B cell (primary cell): ENCODE measurements around the gene LENG1. TPM values are rescaled to one million over a fixed set of nuclear protein-coding genes. Genes with fewer than 3 reads are reported as not detected.
"Not testable (repeated sequence)": the region's sequence is repeated elsewhere in the genome, so short reads cannot be mapped to it uniquely, and the experiment has no call there.

Experiments
- ATAC-seq: fragments of 200-7000 bp; cut with Tn5 transposase; one replicate; pipeline ENCODE4 v1.10.0; 2021; ENCODE audit warnings: low read depth, mild to moderate bottlenecking, moderate number of reproducible peaks, moderate library complexity
- CTCF ChIA-PET: fragments of 350-600 bp; sonication (Branson Sonifier 250); formaldehyde crosslinking; loops from one replicate; lab custom pipeline; 2021; ENCODE audit warnings: antibody characterized with exemption, inconsistent platforms; lab: Charles Lee
- POLR2A ChIA-PET: fragments of 350-600 bp; sonication (Branson Sonifier 250); formaldehyde crosslinking; loops from one replicate; lab custom pipeline; 2021; ENCODE audit warnings: antibody characterized with exemption; lab: Charles Lee
- DNase-seq: peaks from one replicate; pipeline ENCODE4 v3.0.0; 2013
- H2AFZ ChIP-seq: 2 replicates; pipeline ENCODE4 v1.6.1; 2012; ENCODE audit warnings: mild to moderate bottlenecking, low read depth, low read length; ENCODE audit not compliant: insufficient read depth, poor library complexity, severe bottlenecking
- H3K27ac ChIP-seq, 2 donors: 1 replicate in 1 of 2; 2 replicates in 1 of 2; pipeline ENCODE4 v1.5.1; 2012 to 2013; ENCODE audit warnings: low read length in 2 of 2, mild to moderate bottlenecking in 2 of 2, moderate library complexity in 1 of 2
- H3K27me3 ChIP-seq, 4 experiments: fragments of 200-600 bp in 1 of 4; sonication (generic) in 1 of 4; replicated peaks in 1 of 4; 1 replicate in 2 of 4; 2 replicates in 2 of 4; pipeline versions ENCODE4 v1.6.1 to v1.7.0; 2013 to 2016; ENCODE audit warnings: low read length in 3 of 4, mild to moderate bottlenecking in 2 of 4, mixed read lengths in 1 of 4, moderate library complexity in 1 of 4; ENCODE audit not compliant: insufficient read depth in 4 of 4, control insufficient read depth in 3 of 4; ENCODE audit errors: control extremely low read depth in 1 of 4
- H3K36me3 ChIP-seq, 2 experiments: replicated peaks in 1 of 2; 1 replicate in 1 of 2; 2 replicates in 1 of 2; pipeline versions ENCODE4 v1.6.1 to v1.7.1; 2013; ENCODE audit warnings: low read length in 1 of 2; ENCODE audit not compliant: insufficient read depth in 2 of 2, control insufficient read depth in 1 of 2; ENCODE audit errors: control extremely low read depth in 1 of 2, extremely low read depth in 1 of 2
- H3K4me1 ChIP-seq, 2 donors: fragments of 200-600 bp in 1 of 2; sonication (generic) in 1 of 2; 1 replicate in 1 of 2; 2 replicates in 1 of 2; pipeline versions ENCODE4 v1.5.1 to v1.6.1; 2013 to 2017; ENCODE audit warnings: low read length in 2 of 2; ENCODE audit not compliant: control insufficient read depth in 2 of 2, insufficient read depth in 2 of 2
- H3K4me2 ChIP-seq: replicated peaks from 2 replicates; pipeline ENCODE3; 2012; ENCODE audit warnings: mild to moderate bottlenecking, low read depth, low read length; ENCODE audit not compliant: poor library complexity, severe bottlenecking
- H3K4me3 ChIP-seq, 5 experiments: fragments of 200-600 bp in 1 of 5; sonication (generic) in 1 of 5; 1 replicate in 3 of 5; 2 replicates in 2 of 5; pipeline versions ENCODE4 v1.5.1 to v1.7.0; 2011 to 2016; ENCODE audit warnings: low read length in 4 of 5, mild to moderate bottlenecking in 4 of 5, low read depth in 2 of 5, control low read depth in 1 of 5, moderate library complexity in 1 of 5; ENCODE audit not compliant: insufficient read depth in 1 of 5; ENCODE audit errors: control extremely low read depth in 1 of 5, extremely low read depth in 1 of 5
- H3K79me2 ChIP-seq: fragments of 200-600 bp; sonication (generic); one replicate; pipeline ENCODE4 v1.6.0; 2016; ENCODE audit warnings: low read length; ENCODE audit not compliant: control insufficient read depth, insufficient read depth
- H3K9ac ChIP-seq: fragments of 200-600 bp; sonication (generic); 2 replicates; pipeline ENCODE4 v1.6.1; 2017; ENCODE audit warnings: mild to moderate bottlenecking, low read length, moderate library complexity
- H3K9me3 ChIP-seq, 3 donors: one replicate each; pipeline versions ENCODE4 v1.6.1 to v1.7.1; 2013; ENCODE audit warnings: low read length in 2 of 3; ENCODE audit not compliant: control insufficient read depth in 2 of 3, insufficient read depth in 1 of 3; ENCODE audit errors: control extremely low read depth in 1 of 3
- H4K20me1 ChIP-seq: 2 replicates; pipeline ENCODE4 v1.6.0; 2012; ENCODE audit warnings: mild to moderate bottlenecking, low read length; ENCODE audit not compliant: insufficient read depth, control insufficient read depth, poor library complexity, severe bottlenecking
- H3K27ac Mint-ChIP-seq: one replicate; pipeline ENCODE4 v1.8.0; 2021; ENCODE audit warnings: mixed read lengths
- H3K27me3 Mint-ChIP-seq: one replicate; pipeline ENCODE4 v1.8.0; 2021; ENCODE audit warnings: mixed read lengths
- H3K4me1 Mint-ChIP-seq: one replicate; pipeline ENCODE4 v1.8.0; 2021; ENCODE audit warnings: mixed read lengths
- H3K4me3 Mint-ChIP-seq: one replicate; pipeline ENCODE4 v1.8.0; 2021; ENCODE audit warnings: mixed read lengths
- H3K9me3 Mint-ChIP-seq: one replicate; pipeline ENCODE4 v1.8.0; 2022; ENCODE audit warnings: mixed read lengths; ENCODE audit not compliant: insufficient read depth
- EZH2 ChIP-seq: IDR thresholded peaks from 2 replicates; pipeline ENCODE4 v1.6.1; 2012; ENCODE audit warnings: borderline replicate concordance, low read depth, mild to moderate bottlenecking, moderate library complexity, low read length; ENCODE audit not compliant: insufficient read depth, poor library complexity, severe bottlenecking
- WGBS: methylation state at CpG from one replicate; pipeline ENCODE4 v1.1.5; 2013; ENCODE audit warnings: missing lambda C conversion rate; ENCODE audit not compliant: insufficient coverage; 5-methylcytosine and 5-hydroxymethylcytosine counted together
- intact Hi-C: fragments of 100-400 bp; cut with micrococcal nuclease; formaldehyde crosslinking; loops from one replicate; pipeline ENCODE4 v1.10.0; 2022
- polyA plus RNA-seq: library from polyadenylated mRNA; depleted of rRNA; stranded (reverse); fragments of >200 nt; gene quantifications from 2 replicates; pipeline ENCODE4 v1.2.3, GENCODE V29; 2012
- total RNA-seq, 2 donors: library from RNA; stranded (reverse); fragments of 120-200 nt in 1 of 2; gene quantifications; 1 replicate in 1 of 2; 2 replicates in 1 of 2; pipeline versions ENCODE4 v1.2.3 to v1.2.4, GENCODE V29; 2013 to 2022
- TF ChIP-seq, protein P1 (sequence below): fragments of 200-600 bp; IDR thresholded peaks from one replicate; pipeline ENCODE4 v1.8.0; 2022; ENCODE audit warnings: antibody characterized with exemption, mild to moderate bottlenecking

Gene LENG1
- total and polyA plus RNA-seq, 2 donors (not counting 1 experiment from before 2014, with no cell fraction given) = 9.2 to 16.5 TPM

DNA sequence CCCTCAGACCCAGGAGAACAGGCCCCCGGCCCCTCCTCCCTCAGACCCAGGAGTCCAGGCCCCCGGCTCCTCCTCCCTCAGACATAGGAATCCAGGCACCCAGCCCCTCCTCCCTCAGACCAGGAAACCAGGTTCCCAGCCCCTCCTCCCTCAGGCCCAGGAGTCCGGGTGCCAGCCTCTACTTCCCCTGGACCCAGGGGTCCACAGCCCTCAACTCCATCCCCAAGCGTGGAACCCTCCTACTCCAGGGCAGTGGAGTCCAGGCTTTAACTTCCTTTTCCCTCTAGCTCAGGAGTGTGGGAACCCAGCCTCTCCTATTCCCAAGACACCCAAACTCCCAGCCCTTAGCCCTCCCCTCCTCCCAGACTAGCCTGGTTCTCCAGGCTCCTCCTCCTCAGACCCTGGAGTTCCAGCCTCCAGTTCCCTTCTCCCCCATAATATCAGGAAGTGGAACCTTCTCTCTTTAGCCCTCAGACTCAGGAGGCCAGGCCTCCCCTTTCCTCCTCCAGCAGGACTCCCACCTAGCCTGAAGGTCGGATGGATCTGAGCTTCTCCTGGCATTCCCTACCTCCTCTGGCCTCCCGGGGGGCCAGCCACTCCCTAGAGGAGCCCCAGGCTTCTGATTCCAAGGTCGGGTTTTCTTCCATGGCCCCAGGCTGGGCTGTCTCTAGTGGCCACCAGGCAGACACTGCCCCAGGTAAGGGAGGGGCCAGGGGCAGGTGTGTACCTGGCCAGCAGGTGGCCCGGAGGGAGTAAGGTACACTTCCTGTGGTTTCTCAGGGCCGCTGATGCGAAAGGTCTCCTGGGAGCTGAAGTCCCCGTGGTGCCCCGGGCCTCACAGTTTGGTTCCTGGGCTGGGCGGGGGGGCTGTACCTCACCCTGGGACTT lies 13.2 kb upstream of the LENG1 start, which contains the start of gene TMC4:
TSS of gene TMC4 (minus strand) at position 690 of the 888 bp plus-strand sequence. CDS start at position 647, 43 bp downstream.
- ChIA-PET CTCF (interaction anchor here (0.9 to 8.5 kb wide), 4 partner anchors 15 to 60 kb away, joined by 3 to 50 read pairs (median 3); partner anchors contain the start of genes MBOAT7 and TSEN34), POLR2A (interaction anchor here (0.6 to 1.8 kb wide), 2 partner anchors 16 to 443 kb away, joined by 8 read pairs; partner anchors contain the start of gene MBOAT7)
- WGBS = 23% methylated on average over 12 of the region's 13 CpGs
- Histone ChIP-seq H3K27me3 (peaks cover 0 to 11% (median 2%) of the 10 kb centered on the region in 4 experiments), H3K9me3 (no peaks in the 10 kb centered on the region), H3K36me3 (no peaks in the 10 kb centered on the region), H4K20me1 (peaks cover 7% of the 10 kb centered on the region), H3K9ac (no peak within 1 kb of the TSS), H3K4me3 (no peak within 1 kb of the TSS), H2AFZ (no peak within 1 kb of the TSS), H3K4me1 (peaks cover 17 to 24% of the 10 kb centered on the region in 2 donors), H3K27ac (no peak within 1 kb of the TSS), H3K79me2 (no peaks in the 10 kb centered on the region), H3K4me2 (peak within 1 kb of the TSS; percentile 49)
- H3K4me1 Mint-ChIP-seq = peaks cover 21% of the 10 kb centered on the region
- DNase-seq (peak; percentile 65), ATAC-seq (peak; percentile 58)
- no peak within 1 kb of the TSS for H3K27ac Mint-ChIP-seq
- TF ChIP-seq, protein P1, sequence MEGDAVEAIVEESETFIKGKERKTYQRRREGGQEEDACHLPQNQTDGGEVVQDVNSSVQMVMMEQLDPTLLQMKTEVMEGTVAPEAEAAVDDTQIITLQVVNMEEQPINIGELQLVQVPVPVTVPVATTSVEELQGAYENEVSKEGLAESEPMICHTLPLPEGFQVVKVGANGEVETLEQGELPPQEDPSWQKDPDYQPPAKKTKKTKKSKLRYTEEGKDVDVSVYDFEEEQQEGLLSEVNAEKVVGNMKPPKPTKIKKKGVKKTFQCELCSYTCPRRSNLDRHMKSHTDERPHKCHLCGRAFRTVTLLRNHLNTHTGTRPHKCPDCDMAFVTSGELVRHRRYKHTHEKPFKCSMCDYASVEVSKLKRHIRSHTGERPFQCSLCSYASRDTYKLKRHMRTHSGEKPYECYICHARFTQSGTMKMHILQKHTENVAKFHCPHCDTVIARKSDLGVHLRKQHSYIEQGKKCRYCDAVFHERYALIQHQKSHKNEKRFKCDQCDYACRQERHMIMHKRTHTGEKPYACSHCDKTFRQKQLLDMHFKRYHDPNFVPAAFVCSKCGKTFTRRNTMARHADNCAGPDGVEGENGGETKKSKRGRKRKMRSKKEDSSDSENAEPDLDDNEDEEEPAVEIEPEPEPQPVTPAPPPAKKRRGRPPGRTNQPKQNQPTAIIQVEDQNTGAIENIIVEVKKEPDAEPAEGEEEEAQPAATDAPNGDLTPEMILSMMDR = peak; percentile 12
- TF ChIP-seq EZH2 = no peak
- no peaks in the 10 kb centered on the region for H3K9me3 Mint-ChIP-seq
- H3K4me3 Mint-ChIP-seq = no peak within 1 kb of the TSS
- H3K27me3 Mint-ChIP-seq = no peaks in the 10 kb centered on the region
- intact Hi-C loops = loop anchor here (1.0 kb wide), 1 partner anchor 17 kb away; the partner anchor contains the start of gene MBOAT7

DNA sequence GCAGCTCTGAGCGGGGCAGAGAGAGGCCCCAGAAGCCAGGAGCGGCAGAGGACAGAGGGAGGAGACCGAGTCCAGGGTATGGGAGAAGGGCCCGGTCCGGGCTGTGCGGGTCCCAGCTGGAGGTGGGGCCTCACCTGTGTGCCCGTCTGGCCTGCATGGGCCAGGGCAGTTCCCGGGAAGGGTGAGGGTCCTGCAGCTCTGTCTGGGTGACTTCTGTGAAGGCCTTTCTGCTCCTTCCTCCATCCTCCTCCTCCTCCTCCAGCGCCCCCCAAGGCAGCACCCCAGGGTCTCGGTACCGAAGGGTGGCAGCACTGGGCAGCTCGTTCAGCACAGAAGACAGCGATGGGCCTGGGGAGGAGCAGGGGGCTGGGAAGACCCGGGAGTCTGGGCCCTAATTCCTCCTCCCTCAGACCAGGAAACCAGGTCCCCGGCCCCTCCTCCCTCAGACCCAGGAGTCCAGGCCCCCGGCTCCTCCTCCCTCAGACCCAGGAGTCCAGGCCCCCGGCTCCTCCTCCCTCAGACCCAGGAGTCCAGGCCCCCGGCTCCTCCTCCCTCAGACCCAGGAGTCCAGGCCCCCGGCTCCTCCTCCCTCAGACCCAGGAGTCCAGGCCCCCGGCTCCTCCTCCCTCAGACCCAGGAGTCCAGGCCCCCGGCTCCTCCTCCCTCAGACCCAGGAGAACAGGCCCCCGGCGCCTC lies 12.4 kb upstream of the LENG1 start:
- H3K79me2 ChIP-seq, H3K4me2 ChIP-seq, intact Hi-C loops, H4K20me1 ChIP-seq, H3K9me3 Mint-ChIP-seq, H3K4me3 ChIP-seq, H3K36me3 ChIP-seq, ATAC-seq, H3K27me3 Mint-ChIP-seq, DNase-seq, H3K27ac Mint-ChIP-seq, H3K27ac ChIP-seq, H3K9ac ChIP-seq, H2AFZ ChIP-seq, H3K4me3 Mint-ChIP-seq, H3K9me3 ChIP-seq: not testable (repeated sequence)
- CTCF ChIA-PET = interaction anchor here (1.0 to 8.5 kb wide), 2 partner anchors 14 to 19 kb away, joined by 3 to 50 read pairs; partner anchors contain the start of genes MBOAT7 and TSEN34
- WGBS = 93% methylated on average over 14 of the region's 23 CpGs
- POLR2A ChIA-PET = interaction anchor here (0.5 kb wide), 1 partner anchor 266 kb away, joined by 4 read pairs; no protein-coding TSS in a partner anchor
- Histone ChIP-seq H3K4me1 (peaks cover 17 to 24% of the 10 kb centered on the region in 2 donors), H3K27me3 (peaks cover 0 to 11% (median 2%) of the 10 kb centered on the region in 4 experiments)
- peaks cover 21% of the 10 kb centered on the region for H3K4me1 Mint-ChIP-seq
